Naive thymus-derived CD8-positive, alpha-beta T cell (primary cell): ENCODE results near the gene DHPS. TPM values are rescaled to one million over a fixed set of nuclear protein-coding genes. Genes with fewer than 3 reads are reported as not detected.
"Not testable (repeated sequence)": the region's sequence is repeated elsewhere in the genome, so short reads cannot be mapped to it uniquely, and the experiment has no call there.

Source experiments
- ATAC-seq, 2 donors: fragments of 150-1000 bp; cut with Tn5 transposase in 1 of 2; sonication (Bioruptor Pico), chemical (Tn5 transposase) in 1 of 2; 1 replicate in 1 of 2; 2 replicates in 1 of 2; pipeline ENCODE4 v1.10.0; 2021; ENCODE audit warnings: mild to moderate bottlenecking in 2 of 2, moderate library complexity in 2 of 2
- POLR2A ChIA-PET: fragments of 350-600 bp; sonication (Branson Sonifier 250); formaldehyde crosslinking; loops from one replicate; lab custom pipeline; 2021; ENCODE audit warnings: antibody characterized with exemption; lab: Charles Lee
- DNase-seq, 10 donors: peaks; one replicate each; pipeline versions ENCODE4 v3.0.0 to v3.0.0-alpha.2; 2020 to 2022
- H3K27ac Mint-ChIP-seq, 10 donors: one replicate each; pipeline ENCODE4 v1.8.0; 2020 to 2022; ENCODE audit warnings: mild to moderate bottlenecking in 10 of 10, mixed read lengths in 10 of 10, moderate library complexity in 4 of 10, inconsistent platforms in 1 of 10
- H3K27me3 Mint-ChIP-seq, 5 donors: one replicate each; pipeline ENCODE4 v1.8.0; 2021 to 2022; ENCODE audit warnings: mixed read lengths in 5 of 5
- H3K36me3 Mint-ChIP-seq, 3 donors: one replicate each; pipeline ENCODE4 v1.8.0; 2020 to 2022; ENCODE audit warnings: mixed read lengths in 3 of 3, mild to moderate bottlenecking in 2 of 3, inconsistent platforms in 1 of 3
- H3K4me1 Mint-ChIP-seq, 4 donors: one replicate each; pipeline ENCODE4 v1.8.0; 2021 to 2022; ENCODE audit warnings: mixed read lengths in 4 of 4
- H3K4me3 Mint-ChIP-seq, 10 donors: one replicate each; pipeline ENCODE4 v1.8.0; 2020 to 2022; ENCODE audit warnings: mild to moderate bottlenecking in 10 of 10, mixed read lengths in 10 of 10, moderate library complexity in 6 of 10, inconsistent platforms in 1 of 10
- H3K9me3 Mint-ChIP-seq, 9 donors: one replicate each; pipeline ENCODE4 v1.8.0; 2020 to 2022; ENCODE audit warnings: mixed read lengths in 9 of 9, mild to moderate bottlenecking in 3 of 9, inconsistent platforms in 1 of 9, moderate library complexity in 1 of 9
- polyA plus RNA-seq, 3 donors: library from polyadenylated mRNA; unstranded; fragments of 300-500 nt; fragmentation: Illumina TruSeq; gene quantifications; one replicate each; pipeline ENCODE4 v1.2.3, GENCODE V29; 2021
- total RNA-seq, 8 experiments: library from RNA in 2 of 8; stranded (reverse) in 2 of 8; gene quantifications; one replicate each; pipeline ENCODE4 v1.2.3 and lab custom pipeline; 2021 to 2026

DHPS gene
- total and polyA plus RNA-seq, 5 experiments from 2014 or later = 74.8 to 224 (median 108) TPM

- H3K4me3 Mint-ChIP-seq = no peak overlapping the region
- no peak overlapping the region for H3K27ac Mint-ChIP-seq
- peaks cover 0 to 72% (median 12%) of the 10 kb centered on the region in 3 donors for H3K36me3 Mint-ChIP-seq
- H3K4me1 Mint-ChIP-seq = peaks cover 0 to 2% (median 0%) of the 10 kb centered on the region in 4 donors
- DNase-seq = no peak
- no peaks in the 10 kb centered on the region for H3K27me3 Mint-ChIP-seq
- no peak for ATAC-seq
- no peaks in the 10 kb centered on the region for H3K9me3 Mint-ChIP-seq
- POLR2A ChIA-PET = no interaction called here
Observed at GRCh38 chr19:12705169-12705568, 23.5 kb upstream of the DHPS start.

DNA sequence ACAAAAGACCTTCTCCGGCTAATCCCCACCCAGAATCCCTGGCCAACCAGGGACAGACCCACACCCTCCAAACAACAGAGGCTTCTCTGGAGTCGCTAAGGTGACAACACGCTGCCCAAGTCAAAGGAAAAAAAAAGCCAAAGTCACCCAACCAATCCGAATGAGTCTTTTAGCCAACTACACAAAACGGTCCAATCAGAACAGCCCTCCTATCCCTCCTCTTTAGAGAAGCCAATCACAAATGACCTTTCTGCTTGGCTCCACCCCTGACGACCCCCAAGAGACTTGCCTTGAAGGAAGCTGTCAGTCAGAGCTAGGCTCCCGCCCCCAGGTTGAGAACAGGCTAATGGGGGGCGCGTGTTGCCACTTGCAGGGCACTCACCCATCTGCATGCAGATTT is 21.4 kb upstream of the DHPS start:
- DNase-seq (peak in 2 of 10 donors; percentile 21 to 31), ATAC-seq (peak in 1 of 2 donors; percentile 42)
- POLR2A ChIA-PET = no interaction called here
- Mint-ChIP-seq H3K4me1 (peaks cover 0 to 4% (median 2%) of the 10 kb centered on the region in 4 donors), H3K27ac (peak overlapping the region in 1 of 10 donors; percentile 35), H3K9me3 (no peaks in the 10 kb centered on the region), H3K36me3 (peaks cover 0 to 56% (median 12%) of the 10 kb centered on the region in 3 donors), H3K27me3 (no peaks in the 10 kb centered on the region), H3K4me3 (peak overlapping the region in 1 of 10 donors; percentile 14)

DNA sequence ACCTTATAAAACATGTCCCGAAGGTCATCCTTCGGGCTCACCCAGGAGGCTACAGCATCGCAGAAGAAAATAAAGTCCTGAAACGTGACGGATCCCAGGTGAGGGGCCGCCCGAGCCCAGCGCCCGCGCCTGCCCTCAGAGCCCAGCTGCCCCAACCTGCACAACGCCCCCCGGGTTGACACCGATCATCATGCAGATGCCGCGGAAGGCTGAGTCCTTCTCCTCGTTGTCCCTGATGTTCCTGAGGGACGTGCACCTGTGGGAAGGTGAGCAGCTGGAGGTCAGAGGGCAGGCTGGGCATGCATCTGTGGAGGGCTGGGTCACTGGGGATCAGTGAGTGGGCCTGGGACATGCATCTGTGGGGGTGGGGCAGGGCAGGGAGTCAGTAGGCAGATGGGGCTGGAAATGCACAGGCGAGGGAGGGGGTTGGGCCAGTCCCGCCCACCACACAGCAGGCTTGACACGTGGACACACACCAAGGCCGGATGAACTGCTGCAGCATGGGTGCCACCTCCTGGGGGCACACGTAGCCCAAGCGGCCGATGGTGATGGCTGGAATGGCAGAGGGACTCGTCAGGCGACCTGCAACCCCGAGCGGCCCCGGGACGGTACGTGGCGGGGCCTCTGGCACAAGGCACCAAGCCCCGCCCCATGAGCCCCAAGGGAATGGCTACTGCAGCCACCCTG is 20.1 kb upstream of the DHPS start:
- H3K4me1 Mint-ChIP-seq = peaks cover 1 to 6% (median 5%) of the 10 kb centered on the region in 4 donors
- H3K4me3 Mint-ChIP-seq = no peak overlapping the region
- no peaks in the 10 kb centered on the region for H3K9me3 Mint-ChIP-seq
- POLR2A ChIA-PET = no interaction called here
- H3K27ac Mint-ChIP-seq = no peak overlapping the region
- ATAC-seq = no peak
- H3K27me3 Mint-ChIP-seq = no peaks in the 10 kb centered on the region
- no peak for DNase-seq
- H3K36me3 Mint-ChIP-seq = peaks cover 0 to 48% (median 12%) of the 10 kb centered on the region in 3 donors

DNA sequence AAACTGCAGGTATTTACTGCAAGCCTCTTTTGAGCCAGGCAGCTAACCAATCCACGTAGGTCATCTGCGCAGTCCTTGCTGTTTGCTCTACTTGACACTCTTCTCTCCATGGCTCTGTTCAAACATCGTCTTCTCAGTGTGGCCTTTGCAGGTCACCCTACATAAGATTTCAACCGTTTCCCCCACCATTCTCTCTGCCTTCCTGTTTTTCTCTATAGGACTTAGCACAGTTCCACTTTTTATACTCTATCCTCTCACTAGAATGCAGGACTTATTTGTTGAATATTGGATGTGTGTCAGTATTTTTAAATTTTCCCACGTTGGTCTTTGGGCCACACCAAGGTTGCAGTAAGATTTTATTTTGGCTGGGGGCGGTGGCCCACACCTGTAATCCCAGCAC is 16.5 kb upstream of the DHPS start:
- POLR2A ChIA-PET = no interaction called here
- Mint-ChIP-seq H3K9me3 (no peaks in the 10 kb centered on the region), H3K27me3 (no peaks in the 10 kb centered on the region), H3K27ac (peak overlapping the region in 8 of 10 donors; percentile 65 to 87 (median 83)), H3K4me1 (peaks cover 5 to 19% (median 8%) of the 10 kb centered on the region in 4 donors), H3K4me3 (peak overlapping the region; percentile 34 to 88 (median 74)), H3K36me3 (peaks cover 0 to 23% (median 3%) of the 10 kb centered on the region in 3 donors)
- ATAC-seq (no peak), DNase-seq (no peak)

DNA sequence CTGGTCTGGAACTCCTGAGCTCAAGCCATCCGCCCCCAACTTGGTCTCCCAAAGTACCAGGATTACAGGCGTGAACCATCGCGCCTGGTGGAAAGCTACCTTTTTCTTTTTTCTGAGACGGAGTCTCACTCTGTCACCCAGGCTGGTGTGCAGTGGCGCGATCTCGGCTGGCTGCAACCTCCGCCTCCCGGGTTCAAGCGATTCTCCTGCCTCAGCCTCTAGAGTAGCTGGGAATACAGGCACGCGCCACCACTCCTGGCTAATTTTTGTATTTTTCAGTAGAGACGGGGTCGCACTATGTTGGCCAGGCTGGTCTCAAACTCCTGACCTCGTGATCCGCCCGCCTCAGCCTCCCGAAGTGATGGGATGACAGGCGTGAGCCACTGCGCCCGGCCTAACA is 15.7 kb upstream of the DHPS start:
- H3K36me3 Mint-ChIP-seq = peaks cover 0 to 17% (median 0%) of the 10 kb centered on the region in 3 donors

GRCh38 chr19:12696366-12697335 is 15.0 kb upstream of the DHPS start, which contains the start of gene FBXW9:
Gene FBXW9 (minus strand): TSS chr19:12696631. CDS start chr19:12696581, 50 bp downstream.
- H3K27me3 Mint-ChIP-seq = no peaks in the 10 kb centered on the region
- peaks cover 0 to 11% (median 0%) of the 10 kb centered on the region in 3 donors for H3K36me3 Mint-ChIP-seq
- peak; percentile 94 to 99 (median 97) for DNase-seq
- peak within 1 kb of the TSS; percentile 87 to 96 (median 92) for H3K4me3 Mint-ChIP-seq
- H3K4me1 Mint-ChIP-seq = peaks cover 4 to 19% (median 8%) of the 10 kb centered on the region in 4 donors
- H3K27ac Mint-ChIP-seq = peak within 1 kb of the TSS; percentile 93 to 99 (median 97)
- peak; percentile 92 to 96 for ATAC-seq
- no peaks in the 10 kb centered on the region for H3K9me3 Mint-ChIP-seq
- POLR2A ChIA-PET = interaction anchor here (0.5 to 3.2 kb wide), 22 partner anchors 10 to 219 kb away, joined by 3 to 19 read pairs (median 4); partner anchors contain the start of genes DHPS, GCDH, JUNB and TNPO2

More for the DNA sequence above, 15.7 kb upstream of the DHPS start:
- POLR2A ChIA-PET = interaction anchor here (0.9 to 3.2 kb wide), 7 partner anchors 16 to 96 kb away, joined by 3 to 19 read pairs (median 5); partner anchors contain the start of genes DHPS, JUNB and TRIR
- peaks cover 4 to 19% (median 8%) of the 10 kb centered on the region in 4 donors for H3K4me1 Mint-ChIP-seq
- H3K27me3 Mint-ChIP-seq, ATAC-seq, DNase-seq, H3K9me3 Mint-ChIP-seq: not testable (repeated sequence)
- H3K27ac Mint-ChIP-seq = peak overlapping the region in 6 of 10 donors; percentile 32 to 99 (median 78)
- peak overlapping the region in 7 of 10 donors; percentile 19 to 88 (median 34) for H3K4me3 Mint-ChIP-seq

GRCh38 chr19:12695997-12696365 is 14.3 kb upstream of the DHPS start:
- H3K4me3 Mint-ChIP-seq = peak overlapping the region; percentile 87 to 96 (median 92)
- peaks cover 4 to 19% (median 8%) of the 10 kb centered on the region in 4 donors for H3K4me1 Mint-ChIP-seq
- POLR2A ChIA-PET = interaction anchor here (0.8 to 3.2 kb wide), 14 partner anchors 10 to 195 kb away, joined by 3 to 19 read pairs (median 4); partner anchors contain the start of genes DHPS, GCDH, JUNB and TNPO2
- no peaks in the 10 kb centered on the region for H3K27me3 Mint-ChIP-seq
- no peaks in the 10 kb centered on the region for H3K9me3 Mint-ChIP-seq
- DNase-seq = no peak
- H3K27ac Mint-ChIP-seq = peak overlapping the region in 7 of 10 donors; percentile 75 to 99 (median 98)
- peak; percentile 26 to 34 for ATAC-seq
- peaks cover 0 to 4% (median 0%) of the 10 kb centered on the region in 3 donors for H3K36me3 Mint-ChIP-seq

DNA sequence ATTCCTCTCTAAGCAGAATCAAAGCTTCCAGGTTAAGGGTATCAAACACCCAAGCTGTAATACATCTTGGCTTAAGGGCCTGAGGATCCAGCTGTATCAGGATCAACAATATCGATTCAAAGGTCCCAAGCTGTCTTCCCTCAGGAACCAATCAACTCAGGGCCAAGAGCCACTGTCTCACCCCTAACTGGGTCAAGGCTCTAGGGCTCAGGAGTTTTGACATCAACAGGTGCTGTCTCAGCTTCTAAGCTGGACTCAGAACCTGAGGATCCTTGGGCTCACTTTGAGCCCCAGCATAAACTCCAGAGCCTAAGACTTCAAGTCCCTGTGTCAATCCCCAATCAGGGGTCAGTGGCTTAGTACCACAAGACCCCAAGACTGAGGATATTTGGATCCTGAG is 13.8 kb upstream of the DHPS start:
- POLR2A ChIA-PET = interaction anchor here (1.0 to 3.2 kb wide), 5 partner anchors 10 to 38 kb away, joined by 3 to 19 read pairs (median 8); partner anchors contain the start of gene DHPS
- no peak for DNase-seq
- Mint-ChIP-seq H3K27me3 (no peaks in the 10 kb centered on the region), H3K4me1 (peaks cover 4 to 19% (median 8%) of the 10 kb centered on the region in 4 donors), H3K36me3 (no peaks in the 10 kb centered on the region), H3K9me3 (no peaks in the 10 kb centered on the region), H3K4me3 (peak overlapping the region; percentile 72 to 96 (median 88)), H3K27ac (peak overlapping the region in 5 of 10 donors; percentile 75 to 86 (median 78))
- ATAC-seq = no peak

GRCh38 chr19:12695096-12695495 is 13.4 kb upstream of the DHPS start:
- peak overlapping the region in 4 of 10 donors; percentile 9 to 63 (median 35) for H3K4me3 Mint-ChIP-seq
- H3K9me3 Mint-ChIP-seq = no peaks in the 10 kb centered on the region
- DNase-seq (no peak), ATAC-seq (no peak)
- POLR2A ChIA-PET = interaction anchor here (1.0 to 3.2 kb wide), 5 partner anchors 10 to 39 kb away, joined by 3 to 19 read pairs (median 8); partner anchors contain the start of gene DHPS
- no peaks in the 10 kb centered on the region for H3K36me3 Mint-ChIP-seq
- H3K4me1 Mint-ChIP-seq = peaks cover 4 to 19% (median 8%) of the 10 kb centered on the region in 4 donors
- no peaks in the 10 kb centered on the region for H3K27me3 Mint-ChIP-seq
- H3K27ac Mint-ChIP-seq = no peak overlapping the region

- H3K4me1 Mint-ChIP-seq = peaks cover 4 to 19% (median 8%) of the 10 kb centered on the region in 4 donors
- H3K36me3 Mint-ChIP-seq = no peaks in the 10 kb centered on the region
- H3K27me3 Mint-ChIP-seq = no peaks in the 10 kb centered on the region
- no peaks in the 10 kb centered on the region for H3K9me3 Mint-ChIP-seq
- POLR2A ChIA-PET = interaction anchor here (1.0 to 3.2 kb wide), 3 partner anchors 13 to 39 kb away, joined by 3 to 19 read pairs (median 4); partner anchors contain the start of gene DHPS
- DNase-seq (no peak), ATAC-seq (no peak)
- peak overlapping the region in 3 of 10 donors; percentile 9 to 40 (median 20) for H3K4me3 Mint-ChIP-seq
- no peak overlapping the region for H3K27ac Mint-ChIP-seq
Observed at GRCh38 chr19:12694641-12695040, 13.0 kb upstream of the DHPS start.

DNA sequence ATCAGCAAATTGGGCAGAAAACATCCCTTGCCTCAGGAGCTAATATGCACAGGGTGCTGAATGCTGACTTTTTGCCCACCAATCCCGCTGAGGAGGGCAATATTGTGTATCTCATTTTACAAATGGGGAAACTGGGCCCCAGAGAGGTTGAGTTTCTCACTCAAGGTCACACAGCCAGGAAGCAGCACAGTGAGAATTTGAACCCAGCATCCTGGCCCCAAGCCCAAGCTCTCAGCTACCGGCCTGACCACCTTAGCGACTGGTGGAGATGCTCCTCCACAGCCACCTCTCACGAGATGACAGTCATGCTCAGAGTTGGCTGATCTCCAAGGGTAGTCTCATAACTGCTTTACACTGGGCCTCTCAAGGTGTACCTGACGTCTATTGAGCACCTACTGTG is 11.3 kb upstream of the DHPS start:
- Mint-ChIP-seq H3K4me3 (no peak overlapping the region), H3K27ac (no peak overlapping the region), H3K36me3 (no peaks in the 10 kb centered on the region), H3K4me1 (peaks cover 1 to 17% (median 6%) of the 10 kb centered on the region in 4 donors), H3K9me3 (no peaks in the 10 kb centered on the region), H3K27me3 (no peaks in the 10 kb centered on the region)
- POLR2A ChIA-PET = interaction anchor here (1.1 kb wide), 1 partner anchor 180 kb away, joined by 4 read pairs; no protein-coding TSS in a partner anchor
- no peak for ATAC-seq
- DNase-seq = no peak
